SK-N-SH (cell line): ENCODE measurements around the gene FSIP1. TPM values are rescaled to one million over a fixed set of nuclear protein-coding genes. Genes with fewer than 3 reads are reported as not detected.

Experiments
- CTCF ChIA-PET: fragments of 300-600, 350-600 bp; formaldehyde crosslinking; extraction: SDS; loops from one replicate; lab custom pipeline; 2021; lab: Yijun Ruan, JAX
- POLR2A ChIA-PET: fragments of 350-600 bp; sonication (Branson Sonifier 250); formaldehyde crosslinking; extraction: SDS; loops from one replicate; lab custom pipeline; 2020; ENCODE audit warnings: antibody characterized with exemption, inconsistent platforms; lab: Yijun Ruan, JAX
- DNase-seq: peaks from one replicate; pipeline ENCODE4 v3.0.0; 2012
- H2AFZ ChIP-seq: fragments of 200-600 bp; sonication (generic); 2 replicates; pipeline ENCODE4 v1.8.1; 2016; ENCODE audit warnings: antibody characterized with exemption, mild to moderate bottlenecking, low read depth
- H3F3A ChIP-seq: fragments of 200-600 bp; sonication (generic); replicated peaks from 2 replicates; pipeline ENCODE3; 2016; ENCODE audit warnings: antibody characterized with exemption, mild to moderate bottlenecking; ENCODE audit not compliant: insufficient read depth
- H3K27ac ChIP-seq, 2 experiments: fragments of 200-500 bp in 1 of 2; fragments of 200-600 bp in 1 of 2; sonication (Bioruptor generic) in 1 of 2; sonication (generic), shearing (Covaris generic) in 1 of 2; 2 replicates each; pipeline versions ENCODE4 v1.5.1 to v1.6.1; 2014 to 2016; ENCODE audit warnings: low read depth in 2 of 2, inconsistent platforms in 1 of 2, low read length in 1 of 2, mild to moderate bottlenecking in 1 of 2, mixed read lengths in 1 of 2
- H3K27me3 ChIP-seq: fragments of 200-600 bp; sonication (generic), shearing (Covaris generic); 2 replicates; pipeline ENCODE4 v1.6.1; 2016; ENCODE audit warnings: mixed run types; ENCODE audit not compliant: insufficient read depth
- H3K36me3 ChIP-seq, 2 experiments: fragments of 200-500 bp in 1 of 2; fragments of 200-600 bp in 1 of 2; sonication (Bioruptor generic) in 1 of 2; sonication (generic) in 1 of 2; replicated peaks in 1 of 2; 2 replicates each; pipeline versions ENCODE3 to v1.5.1; 2014 to 2016; ENCODE audit warnings: low read length in 1 of 2, mild to moderate bottlenecking in 1 of 2; ENCODE audit not compliant: insufficient read depth in 2 of 2, control insufficient read depth in 1 of 2
- H3K4me1 ChIP-seq, 2 experiments: fragments of 200-500 bp in 1 of 2; fragments of 200-600 bp in 1 of 2; sonication (Bioruptor generic) in 1 of 2; sonication (generic), shearing (Covaris generic) in 1 of 2; 2 replicates each; pipeline versions ENCODE4 v1.5.1 to v1.6.1; 2014 to 2016; ENCODE audit warnings: low read depth in 1 of 2, low read length in 1 of 2, mixed run types in 1 of 2; ENCODE audit not compliant: insufficient read depth in 2 of 2, control insufficient read depth in 1 of 2
- H3K4me2 ChIP-seq: fragments of 200-600 bp; sonication (generic), shearing (Covaris generic); 2 replicates; pipeline ENCODE4 v1.6.1; 2017; ENCODE audit warnings: mixed run types
- H3K4me3 ChIP-seq, 2 experiments: fragments of 200-500 bp in 1 of 2; fragments of 200-600 bp in 1 of 2; sonication (Bioruptor generic) in 1 of 2; sonication (generic), shearing (Covaris generic) in 1 of 2; 2 replicates each; pipeline versions ENCODE4 v1.5.1 to v1.8.1; 2014 to 2016; ENCODE audit warnings: low read depth in 2 of 2, inconsistent platforms in 1 of 2, low read length in 1 of 2, mild to moderate bottlenecking in 1 of 2, mixed read lengths in 1 of 2, moderate library complexity in 1 of 2
- H3K79me2 ChIP-seq: fragments of 200-600 bp; sonication (generic); 2 replicates; pipeline ENCODE4 v1.8.1; 2017; ENCODE audit warnings: mild to moderate bottlenecking; ENCODE audit not compliant: insufficient read depth
- H3K9ac ChIP-seq: fragments of 200-600 bp; sonication (generic); 2 replicates; pipeline ENCODE4 v1.6.1; 2017; ENCODE audit warnings: mixed run types
- H3K9me2 ChIP-seq: fragments of 200-600 bp; sonication (generic); 2 replicates; pipeline ENCODE4 v1.6.1; 2017; ENCODE audit warnings: mixed run types
- H3K9me3 ChIP-seq: fragments of 200-600 bp; sonication (generic); 2 replicates; pipeline ENCODE4 v1.6.1; 2017; ENCODE audit warnings: mixed run types, mild to moderate bottlenecking, moderate library complexity
- H4K20me1 ChIP-seq: fragments of 200-600 bp; sonication (generic); 2 replicates; pipeline ENCODE4 v1.6.1; 2017; ENCODE audit warnings: mild to moderate bottlenecking, mixed run types; ENCODE audit not compliant: insufficient read depth
- CTCF ChIP-seq: fragments of 200-600 bp; sonication (generic); IDR thresholded peaks from 2 replicates; pipeline ENCODE4 v1.6.1; 2017; ENCODE audit warnings: antibody characterized with exemption, mild to moderate bottlenecking, moderate library complexity
- EP300 ChIP-seq, 2 experiments: IDR thresholded peaks; 2 replicates each; pipeline versions ENCODE4 v1.4.0 to v1.6.1; 2012; ENCODE audit warnings: borderline replicate concordance in 1 of 2, low read depth in 1 of 2, low read length in 1 of 2
- EZH2phosphoT487 ChIP-seq: fragments of 200-600 bp; sonication (generic); IDR thresholded peaks from 2 replicates; pipeline ENCODE4 v1.6.1; 2017; ENCODE audit warnings: low read depth, mixed run types, mild to moderate bottlenecking, antibody characterized with exemption, moderate library complexity, borderline replicate concordance
- FOSL2 ChIP-seq: IDR thresholded peaks from 2 replicates; pipeline ENCODE4 v1.4.0; 2012; ENCODE audit warnings: low read depth, mild to moderate bottlenecking, moderate library complexity, borderline replicate concordance
- IRF3 ChIP-seq: fragments of 150-350 bp; IDR thresholded peaks from 2 replicates; pipeline ENCODE4 v1.6.1; 2016; ENCODE audit warnings: mild to moderate bottlenecking, low read depth, low read length
- JUND ChIP-seq: IDR thresholded peaks from 2 replicates; pipeline ENCODE4 v1.4.0; 2012
- MEF2A ChIP-seq: IDR thresholded peaks from 2 replicates; pipeline ENCODE4 v1.4.0; 2012; ENCODE audit warnings: low read depth, borderline replicate concordance
- MXI1 ChIP-seq: IDR thresholded peaks from 2 replicates; pipeline ENCODE4 v1.6.1; 2012; ENCODE audit warnings: mild to moderate bottlenecking, low read depth, low read length, improper control_type of control experiment
- PBX3 ChIP-seq: IDR thresholded peaks from 2 replicates; pipeline ENCODE4; 2012
- RCOR1 ChIP-seq: fragments of 150-350 bp; IDR thresholded peaks from 2 replicates; pipeline ENCODE4 v1.6.1; 2017; ENCODE audit warnings: antibody characterized with exemption, low read length
- REST ChIP-seq: IDR thresholded peaks from 2 replicates; pipeline ENCODE4 v1.6.1; 2012; ENCODE audit warnings: mild to moderate bottlenecking, low read depth, low read length, moderate library complexity
- RXRA ChIP-seq: IDR thresholded peaks from 2 replicates; pipeline ENCODE4 v1.4.0; 2012; ENCODE audit warnings: low read depth, mild to moderate bottlenecking, borderline replicate concordance
- SIN3A ChIP-seq: IDR thresholded peaks from 2 replicates; pipeline ENCODE4 v1.6.1; 2012; ENCODE audit warnings: low read depth, mild to moderate bottlenecking, low read length, moderate library complexity, borderline replicate concordance
- TCF12 ChIP-seq: IDR thresholded peaks from 2 replicates; pipeline ENCODE4 v1.4.0; 2012
- USF1 ChIP-seq: IDR thresholded peaks from 2 replicates; pipeline ENCODE4 v1.4.0; 2012; ENCODE audit warnings: low read depth, borderline replicate concordance
- WGBS: methylation state at CpG from one replicate; pipeline ENCODE4 v1.1.6; 2017; ENCODE audit warnings: low lambda C conversion rate; 5-methylcytosine and 5-hydroxymethylcytosine counted together
- polyA plus RNA-seq, 3 experiments: library from polyadenylated mRNA; depleted of rRNA; stranded (reverse); fragments of >200 nt; gene quantifications; 2 replicates each; pipeline ENCODE4 v1.2.3, GENCODE V29; 2012

FSIP1 gene
- polyA plus RNA-seq, 1 of the 3 experiments (the other 2 are of a cell fraction) = 0.43 TPM

- Histone ChIP-seq H2AFZ (no peak overlapping the region), H3K79me2 (no peaks in the 10 kb centered on the region), H3K4me2 (no peak overlapping the region), H3K27ac (no peak overlapping the region), H3K9ac (no peak overlapping the region), H4K20me1 (no peaks in the 10 kb centered on the region), H3F3A (peaks cover 4% of the 10 kb centered on the region), H3K9me3 (peaks cover 28% of the 10 kb centered on the region), H3K4me1 (no peaks in the 10 kb centered on the region), H3K36me3 (peaks cover 0 to 18% of the 10 kb centered on the region in 2 experiments), H3K9me2 (no peaks in the 10 kb centered on the region), H3K4me3 (no peak overlapping the region), H3K27me3 (no peaks in the 10 kb centered on the region)
- ChIA-PET POLR2A (no interaction called here), CTCF (no interaction called here)
- DNase-seq = no peak
- no peak for TF ChIP-seq SIN3A
- no peak for TF ChIP-seq PBX3
- TF ChIP-seq EP300 (IDR thresholded peaks at IDR 0.05; ENCODE audit: borderline replicate concordance in 1 of 2, low read depth in 1 of 2, low read length in 1 of 2) = no peak
- no peak for TF ChIP-seq MXI1
These were observed 172.0 kb downstream of the FSIP1 start for GRCh38 chr15:39610665-39611064.

GRCh38 chr15:39609166-39609916, 173.3 kb downstream of the FSIP1 start:
- H4K20me1 ChIP-seq = no peaks in the 10 kb centered on the region
- no peak for TF ChIP-seq RCOR1
- no peak for TF ChIP-seq TCF12
- no peak for TF ChIP-seq USF1
- TF ChIP-seq RXRA = no peak
- no peak for TF ChIP-seq JUND
- no peak for TF ChIP-seq EZH2phosphoT487
- TF ChIP-seq FOSL2 = no peak
- no peak for TF ChIP-seq IRF3
- no peak for TF ChIP-seq MEF2A
- TF ChIP-seq CTCF = no peak
- no peak for TF ChIP-seq REST
- peaks cover 0 to 18% of the 10 kb centered on the region in 2 experiments for H3K36me3 ChIP-seq
- H3K79me2 ChIP-seq = no peaks in the 10 kb centered on the region
- no peak overlapping the region for H2AFZ ChIP-seq
- DNase-seq = no peak
- no peak overlapping the region for H3K4me2 ChIP-seq
- no peaks in the 10 kb centered on the region for H3K4me1 ChIP-seq
- H3K9me2 ChIP-seq = no peaks in the 10 kb centered on the region
- POLR2A ChIA-PET = no interaction called here
- peaks cover 4% of the 10 kb centered on the region for H3F3A ChIP-seq
- H3K9ac ChIP-seq = no peak overlapping the region
- 46% methylated on average over 4 of the region's 4 CpGs for WGBS
- CTCF ChIA-PET = interaction anchor here (0.8 to 1.6 kb wide), 5 partner anchors 15 to 1132 kb away, joined by 3 to 8 read pairs (median 3); partner anchors contain the start of gene THBS1
- H3K4me3 ChIP-seq = no peak overlapping the region
- H3K27me3 ChIP-seq = no peaks in the 10 kb centered on the region
- H3K9me3 ChIP-seq = peaks cover 28% of the 10 kb centered on the region
- H3K27ac ChIP-seq = no peak overlapping the region
